ENCODE measurements around the gene NFASC.

Gene NFASC

DNA sequence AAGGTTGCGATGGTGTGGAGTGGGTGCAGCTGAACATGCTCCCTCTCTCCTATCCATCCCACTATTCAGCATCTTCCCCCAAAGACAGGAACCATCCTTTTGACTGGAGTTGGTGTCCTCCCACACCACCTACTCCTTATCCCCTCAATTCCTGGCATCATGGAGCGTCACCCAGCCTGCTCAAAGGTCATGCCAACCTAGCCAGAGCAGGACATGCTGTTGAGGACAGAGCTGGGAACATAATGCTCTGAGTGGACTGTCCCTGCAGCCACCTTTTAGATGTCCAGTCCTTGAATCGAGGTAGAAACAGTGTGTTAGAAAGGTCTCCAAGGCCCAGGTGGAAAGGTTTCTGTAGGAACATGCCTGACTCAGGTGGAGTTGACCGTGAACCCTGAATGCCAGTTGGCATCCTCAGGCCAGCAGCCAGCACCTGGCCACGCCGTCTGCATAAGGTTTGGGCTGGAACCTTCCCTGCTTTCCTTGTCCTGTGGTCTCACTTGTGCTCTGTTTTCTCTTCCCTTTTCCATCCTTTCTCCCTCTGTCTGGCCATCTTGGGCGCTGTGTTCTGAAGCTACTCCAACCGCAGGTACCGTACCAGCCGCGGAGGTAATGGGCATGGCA lies 120.2 kb downstream of the NFASC start:
- Histone ChIP-seq H3K27me3 (ENCODE audit: low read depth, low read length) (peaks cover 27% of the 10 kb centered on the region), H3K4me2 (ENCODE audit: low read length) (peak overlapping the region; percentile 6; the same call in 1 of the 2 replicates)
- no peak for TF ChIP-seq EZH2phosphoT487 (IDR thresholded peaks at IDR 0.05; ENCODE audit: low read depth)
- TF ChIP-seq, protein P1, sequence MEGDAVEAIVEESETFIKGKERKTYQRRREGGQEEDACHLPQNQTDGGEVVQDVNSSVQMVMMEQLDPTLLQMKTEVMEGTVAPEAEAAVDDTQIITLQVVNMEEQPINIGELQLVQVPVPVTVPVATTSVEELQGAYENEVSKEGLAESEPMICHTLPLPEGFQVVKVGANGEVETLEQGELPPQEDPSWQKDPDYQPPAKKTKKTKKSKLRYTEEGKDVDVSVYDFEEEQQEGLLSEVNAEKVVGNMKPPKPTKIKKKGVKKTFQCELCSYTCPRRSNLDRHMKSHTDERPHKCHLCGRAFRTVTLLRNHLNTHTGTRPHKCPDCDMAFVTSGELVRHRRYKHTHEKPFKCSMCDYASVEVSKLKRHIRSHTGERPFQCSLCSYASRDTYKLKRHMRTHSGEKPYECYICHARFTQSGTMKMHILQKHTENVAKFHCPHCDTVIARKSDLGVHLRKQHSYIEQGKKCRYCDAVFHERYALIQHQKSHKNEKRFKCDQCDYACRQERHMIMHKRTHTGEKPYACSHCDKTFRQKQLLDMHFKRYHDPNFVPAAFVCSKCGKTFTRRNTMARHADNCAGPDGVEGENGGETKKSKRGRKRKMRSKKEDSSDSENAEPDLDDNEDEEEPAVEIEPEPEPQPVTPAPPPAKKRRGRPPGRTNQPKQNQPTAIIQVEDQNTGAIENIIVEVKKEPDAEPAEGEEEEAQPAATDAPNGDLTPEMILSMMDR (IDR thresholded peaks at IDR 0.05; ENCODE audit: low read depth, low read length) = no peak

DNA sequence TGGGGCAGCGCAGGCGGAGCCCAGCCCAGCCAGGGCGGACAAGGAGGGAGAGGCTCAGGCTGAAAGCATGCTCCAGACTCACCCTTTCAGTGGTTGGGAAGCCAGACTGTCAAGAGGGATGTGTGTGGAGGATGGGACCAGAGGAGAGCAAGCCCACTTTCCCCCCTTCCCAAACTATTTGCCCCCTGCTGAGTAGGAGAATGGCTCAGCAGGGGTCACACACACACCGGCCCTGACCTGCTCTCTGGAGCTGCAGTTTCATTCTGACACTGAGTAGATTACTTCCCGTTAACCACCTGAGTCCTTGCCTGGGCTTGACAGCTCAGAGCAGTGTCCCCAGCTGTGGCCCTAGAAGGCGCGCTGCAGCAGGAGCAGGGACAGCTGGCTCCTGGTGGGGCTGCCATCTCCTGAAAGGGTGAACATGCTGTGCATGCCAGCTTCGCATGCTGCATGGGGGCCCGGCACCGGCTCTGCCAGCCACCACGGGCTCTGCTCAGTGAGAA lies 120.7 kb downstream of the NFASC start:
- peaks cover 31% of the 10 kb centered on the region for H3K27me3 ChIP-seq (ENCODE audit: low read depth, low read length)

More for the DNA sequence above, 120.2 kb downstream of the NFASC start:
- H3K9ac ChIP-seq (ENCODE audit: low read length) = no peak overlapping the region
- H3K36me3 ChIP-seq (replicated peaks; ENCODE audit: low read depth, low read length) = no peaks in the 10 kb centered on the region
- H3K9me3 ChIP-seq (ENCODE audit: insufficient read depth, low read length) = no peaks in the 10 kb centered on the region
- H3K27ac ChIP-seq (ENCODE audit: low read length) = no peak overlapping the region
- H4K20me1 ChIP-seq (ENCODE audit: insufficient read depth, low read length) = no peaks in the 10 kb centered on the region
- H3K4me3 ChIP-seq (ENCODE audit: low read length) = no peak overlapping the region
- H3K4me1 ChIP-seq (ENCODE audit: low read length) = peaks cover 21% of the 10 kb centered on the region
- no peak overlapping the region for H2AFZ ChIP-seq (ENCODE audit: low read depth, low read length)
- no peaks in the 10 kb centered on the region for H3K79me2 ChIP-seq (ENCODE audit: low read length)

DNA sequence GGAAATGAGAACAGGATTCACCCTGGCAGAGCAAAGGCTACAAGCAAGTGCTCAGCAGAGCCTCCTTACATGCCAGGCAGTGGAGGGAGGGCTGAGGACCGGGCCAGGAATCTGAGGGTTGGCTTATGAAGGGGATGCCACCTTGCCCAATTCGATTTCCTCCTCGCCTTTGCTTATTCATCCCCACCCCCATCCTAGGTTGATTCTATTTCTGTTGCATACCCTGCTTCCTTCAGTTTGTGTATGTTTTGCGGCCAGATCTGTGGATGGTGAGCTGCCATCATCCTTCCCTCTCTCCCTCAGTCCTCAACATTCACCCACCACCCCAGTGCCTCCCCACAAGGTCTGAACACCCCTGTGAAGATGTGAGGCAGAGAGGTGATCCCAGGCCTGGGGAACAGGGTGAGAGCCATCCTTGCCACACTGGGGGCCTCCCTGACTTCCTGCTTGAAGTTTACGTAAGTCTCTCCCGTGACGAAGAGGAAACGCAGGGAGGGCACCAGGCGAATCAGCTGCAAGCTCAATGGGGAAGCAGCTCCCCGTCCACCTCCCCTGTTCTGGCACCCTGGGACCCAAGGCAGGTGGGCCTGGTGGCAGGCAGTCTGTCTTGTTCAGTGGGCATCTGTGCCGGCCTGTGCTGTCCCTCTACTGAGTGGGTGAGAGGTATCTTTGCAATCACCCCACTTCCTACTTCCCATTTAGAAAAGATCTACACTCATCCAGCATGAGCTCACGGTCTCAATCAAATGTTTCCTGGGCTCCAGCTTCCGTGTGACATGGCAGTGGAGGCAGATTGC lies 121.7 kb downstream of the NFASC start:
- no peak for TF ChIP-seq EZH2phosphoT487 (IDR thresholded peaks at IDR 0.05; ENCODE audit: low read depth)
- TF ChIP-seq, protein P1 (IDR thresholded peaks at IDR 0.05; ENCODE audit: low read depth, low read length) = no peak
- peaks cover 21% of the 10 kb centered on the region for H3K4me1 ChIP-seq (ENCODE audit: low read length)
- H4K20me1 ChIP-seq (ENCODE audit: insufficient read depth, low read length) = no peaks in the 10 kb centered on the region
- peak overlapping the region; percentile 32 for H3K4me2 ChIP-seq (ENCODE audit: low read length)
- H3K9me3 ChIP-seq (ENCODE audit: insufficient read depth, low read length) = no peaks in the 10 kb centered on the region
- H3K27ac ChIP-seq (ENCODE audit: low read length) = no peak overlapping the region
- H3K4me3 ChIP-seq (ENCODE audit: low read length) = peak overlapping the region; percentile 22; the same call in 1 of the 2 replicates
- H3K27me3 ChIP-seq (ENCODE audit: low read depth, low read length) = peaks cover 26% of the 10 kb centered on the region
- H3K9ac ChIP-seq (ENCODE audit: low read length) = no peak overlapping the region
- no peaks in the 10 kb centered on the region for H3K79me2 ChIP-seq (ENCODE audit: low read length)
- no peaks in the 10 kb centered on the region for H3K36me3 ChIP-seq (replicated peaks; ENCODE audit: low read depth, low read length)
- peak overlapping the region; percentile 69 for H2AFZ ChIP-seq (ENCODE audit: low read depth, low read length)

More for the DNA sequence above, 120.7 kb downstream of the NFASC start:
- Histone ChIP-seq H3K9me3 (ENCODE audit: insufficient read depth, low read length) (no peaks in the 10 kb centered on the region), H4K20me1 (ENCODE audit: insufficient read depth, low read length) (no peaks in the 10 kb centered on the region), H2AFZ (ENCODE audit: low read depth, low read length) (no peak overlapping the region), H3K27ac (ENCODE audit: low read length) (no peak overlapping the region), H3K79me2 (ENCODE audit: low read length) (no peaks in the 10 kb centered on the region), H3K4me2 (ENCODE audit: low read length) (peak overlapping the region; percentile 23), H3K4me3 (ENCODE audit: low read length) (no peak overlapping the region), H3K4me1 (ENCODE audit: low read length) (peaks cover 21% of the 10 kb centered on the region), H3K9ac (ENCODE audit: low read length) (no peak overlapping the region), H3K36me3 (replicated peaks; ENCODE audit: low read depth, low read length) (no peaks in the 10 kb centered on the region)
- no peak for TF ChIP-seq EZH2phosphoT487 (IDR thresholded peaks at IDR 0.05; ENCODE audit: low read depth)
- TF ChIP-seq, protein P1 (IDR thresholded peaks at IDR 0.05; ENCODE audit: low read depth, low read length) = peak; percentile 31; the same call in 1 of the 2 replicates

DNA sequence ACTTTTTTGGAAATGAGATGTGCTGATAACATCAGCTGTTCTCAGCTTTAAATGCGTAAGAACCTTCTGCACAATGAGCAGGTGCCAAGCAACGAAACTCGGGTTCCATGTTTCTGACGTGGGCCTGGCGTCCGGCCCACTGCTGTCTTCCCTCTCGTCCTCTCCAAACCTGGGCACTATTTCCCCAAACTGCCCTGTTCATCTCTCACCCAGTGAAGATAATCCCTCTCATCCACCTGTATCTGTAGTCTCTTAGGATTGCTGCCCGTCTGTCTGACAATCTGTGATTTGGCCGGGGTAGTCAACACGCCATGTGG lies 122.3 kb downstream of the NFASC start:
- Histone ChIP-seq H4K20me1 (ENCODE audit: insufficient read depth, low read length) (no peaks in the 10 kb centered on the region), H3K9ac (ENCODE audit: low read length) (no peak overlapping the region), H3K4me3 (ENCODE audit: low read length) (peak overlapping the region; percentile 22; the same call in 1 of the 2 replicates), H3K36me3 (replicated peaks; ENCODE audit: low read depth, low read length) (no peaks in the 10 kb centered on the region), H3K79me2 (ENCODE audit: low read length) (no peaks in the 10 kb centered on the region), H3K4me2 (ENCODE audit: low read length) (peak overlapping the region; percentile 32; the same call in 1 of the 2 replicates), H2AFZ (ENCODE audit: low read depth, low read length) (no peak overlapping the region; the same call in 1 of the 2 replicates), H3K9me3 (ENCODE audit: insufficient read depth, low read length) (no peaks in the 10 kb centered on the region), H3K27ac (ENCODE audit: low read length) (no peak overlapping the region), H3K27me3 (ENCODE audit: low read depth, low read length) (peaks cover 20% of the 10 kb centered on the region), H3K4me1 (ENCODE audit: low read length) (peaks cover 21% of the 10 kb centered on the region)
- TF ChIP-seq, protein P1 (IDR thresholded peaks at IDR 0.05; ENCODE audit: low read depth, low read length) = no peak
- TF ChIP-seq EZH2phosphoT487 (IDR thresholded peaks at IDR 0.05; ENCODE audit: low read depth) = no peak
